Adrenal gland (tissue), 12 donors: ENCODE results near the gene SLC25A22. TPM values are rescaled to one million over a fixed set of nuclear protein-coding genes. Genes with fewer than 3 reads are reported as not detected.
A peak's percentile ranks its signal among the peaks of the same experiment; 100 is the strongest.

Experiments
- DNase-seq, 7 donors: peaks; one replicate each; pipeline ENCODE4 v3.0.0-alpha.2; 2019 to 2020
- H3K27ac ChIP-seq, 5 donors: fragments of 200-600 bp; sonication (generic) in 4 of 5; 1 replicate in 3 of 5; 2 replicates in 2 of 5; pipeline versions ENCODE4 v1.5.1 to v1.8.0; 2016 to 2020; ENCODE audit warnings: mild to moderate bottlenecking in 1 of 5
- H3K27me3 ChIP-seq: fragments of 200-600 bp; 2 replicates; pipeline ENCODE4 v1.8.0; 2021
- H3K36me3 ChIP-seq, 2 donors: fragments of 200-600 bp; replicated peaks in 1 of 2; 1 replicate in 1 of 2; 2 replicates in 1 of 2; pipeline versions ENCODE4 v1.5.1 to v1.8.0; 2018 to 2022
- H3K4me1 ChIP-seq, 2 donors: fragments of 200-600 bp; replicated peaks in 1 of 2; 1 replicate in 1 of 2; 2 replicates in 1 of 2; pipeline versions ENCODE4 v1.5.1 to v1.8.0; 2018 to 2021
- H3K4me3 ChIP-seq, 4 donors: fragments of 200-600 bp; sonication (generic) in 3 of 4; one replicate each; pipeline ENCODE4 v1.5.1; 2016 to 2018
- H3K9me3 ChIP-seq, 3 donors: fragments of 200-600 bp; sonication (generic) in 1 of 3; replicated peaks in 1 of 3; 1 replicate in 2 of 3; 2 replicates in 1 of 3; pipeline versions ENCODE4 v1.5.1 to v1.8.0; 2016 to 2021
- POLR2A ChIP-seq, 2 donors: fragments of 450-650 bp; IDR thresholded peaks; one replicate each; pipeline ENCODE4 v1.6.1; 2017; ENCODE audit warnings: antibody characterized with exemption in 2 of 2, mild to moderate bottlenecking in 2 of 2, moderate library complexity in 1 of 2
- WGBS, 4 donors: extraction: QIAGEN DNeasy Blood & Tissue Kit in 2 of 4; methylation state at CpG; one replicate each; pipeline versions ENCODE4 v1.1.5 to v1.1.7; 2013 to 2017; 5-methylcytosine and 5-hydroxymethylcytosine counted together
- intact Hi-C, 2 donors: fragments of 100-400 bp; cut with DNase I; formaldehyde crosslinking; loops; one replicate each; pipeline versions ENCODE4 v1.14.1 to v1.15.0; 2022 to 2023
- polyA plus RNA-seq, 3 donors: library from polyadenylated mRNA; stranded (reverse); fragments of 200-250 nt in 2 of 3; fragments of 350-450 nt in 1 of 3; fragmentation: Illumina TruSeq in 1 of 3; extraction: RNeasy Lipid Tissue Mini Kit (QIAGEN cat#74804) in 1 of 3; gene quantifications; one replicate each; pipeline ENCODE4 v1.2.3, GENCODE V29; 2013 to 2014
- total RNA-seq, 9 donors: library from RNA; depleted of rRNA in 4 of 9; stranded (reverse); fragments of >200 nt in 4 of 9; fragments of 120-200 nt in 1 of 9; fragmentation: NEBNext Ultra II Directional in 1 of 9; extraction: Animal tissue kit (Norgen Biotek cat#: 25700) in 1 of 9; gene quantifications; one replicate each; pipeline versions ENCODE4 v1.1.0 to v1.2.4, GENCODE V29; 2013 to 2023
- TF ChIP-seq, protein P1 (sequence below), 6 experiments: fragments of 450-650 bp in 4 of 6; fragments of 200-600 bp in 2 of 6; sonication (generic) in 1 of 6; IDR thresholded peaks; 1 replicate in 5 of 6; 2 replicates in 1 of 6; pipeline versions ENCODE4 v1.5.1 to v1.8.0; 2016 to 2021; ENCODE audit warnings: antibody characterized with exemption in 6 of 6, mild to moderate bottlenecking in 2 of 6, moderate library complexity in 1 of 6
- donor health status: healthy with polysubstance abuse.
- donor health status: Bipolar disorder and iron deficiency.
- donor health status: DM: yes; HTN: yes; CAD: no.
- donor health status: DM: no; HTN: no; CAD: no.
- donor health status: DM: no; HTN: no; CAD: no.
- donor health status: DM: yes; HTN: yes; CAD: no.

Gene SLC25A22
- total and polyA plus RNA-seq, 12 donors, result 7.7 to 41.3 (median 15.3) TPM

DNA sequence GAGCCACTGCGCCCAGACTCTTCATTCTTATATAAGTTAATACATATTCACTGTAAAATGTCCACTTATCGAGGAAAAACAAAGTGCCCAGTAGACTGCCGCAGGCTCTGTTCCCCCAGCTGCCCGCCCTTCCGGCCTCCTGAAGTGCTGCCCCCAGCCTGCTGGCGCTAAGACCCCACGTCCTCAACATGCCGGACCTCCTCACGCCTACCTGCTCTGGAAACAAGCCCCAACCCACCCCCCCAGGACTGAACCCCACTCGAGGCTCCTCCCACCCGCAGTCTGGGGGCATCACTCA is 21.9 kb downstream of the SLC25A22 start:
- 31 to 65% (median 37%) methylated on average over 5 to 11 of the region's 11 CpGs for WGBS, 4 donors
- peaks cover 0 to 19% of the 10 kb centered on the region in 2 donors for H3K36me3 ChIP-seq
- peak overlapping the region in 4 of 5 donors; percentile 16 to 89 (median 62) for H3K27ac ChIP-seq
- TF ChIP-seq POLR2A (IDR thresholded peaks at IDR 0.05), result no peak
- TF ChIP-seq, protein P1, sequence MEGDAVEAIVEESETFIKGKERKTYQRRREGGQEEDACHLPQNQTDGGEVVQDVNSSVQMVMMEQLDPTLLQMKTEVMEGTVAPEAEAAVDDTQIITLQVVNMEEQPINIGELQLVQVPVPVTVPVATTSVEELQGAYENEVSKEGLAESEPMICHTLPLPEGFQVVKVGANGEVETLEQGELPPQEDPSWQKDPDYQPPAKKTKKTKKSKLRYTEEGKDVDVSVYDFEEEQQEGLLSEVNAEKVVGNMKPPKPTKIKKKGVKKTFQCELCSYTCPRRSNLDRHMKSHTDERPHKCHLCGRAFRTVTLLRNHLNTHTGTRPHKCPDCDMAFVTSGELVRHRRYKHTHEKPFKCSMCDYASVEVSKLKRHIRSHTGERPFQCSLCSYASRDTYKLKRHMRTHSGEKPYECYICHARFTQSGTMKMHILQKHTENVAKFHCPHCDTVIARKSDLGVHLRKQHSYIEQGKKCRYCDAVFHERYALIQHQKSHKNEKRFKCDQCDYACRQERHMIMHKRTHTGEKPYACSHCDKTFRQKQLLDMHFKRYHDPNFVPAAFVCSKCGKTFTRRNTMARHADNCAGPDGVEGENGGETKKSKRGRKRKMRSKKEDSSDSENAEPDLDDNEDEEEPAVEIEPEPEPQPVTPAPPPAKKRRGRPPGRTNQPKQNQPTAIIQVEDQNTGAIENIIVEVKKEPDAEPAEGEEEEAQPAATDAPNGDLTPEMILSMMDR (IDR thresholded peaks at IDR 0.05), result no peak
- H3K4me3 ChIP-seq, result peak overlapping the region in 3 of 4 donors; percentile 35 to 94 (median 61)
- peaks cover 38 to 41% of the 10 kb centered on the region in 2 donors for H3K4me1 ChIP-seq
- H3K27me3 ChIP-seq, result no peaks in the 10 kb centered on the region
- DNase-seq, result peak in 1 of 7 donors; percentile 17
- no peaks in the 10 kb centered on the region for H3K9me3 ChIP-seq
- intact Hi-C loops, result no loop called here

DNA sequence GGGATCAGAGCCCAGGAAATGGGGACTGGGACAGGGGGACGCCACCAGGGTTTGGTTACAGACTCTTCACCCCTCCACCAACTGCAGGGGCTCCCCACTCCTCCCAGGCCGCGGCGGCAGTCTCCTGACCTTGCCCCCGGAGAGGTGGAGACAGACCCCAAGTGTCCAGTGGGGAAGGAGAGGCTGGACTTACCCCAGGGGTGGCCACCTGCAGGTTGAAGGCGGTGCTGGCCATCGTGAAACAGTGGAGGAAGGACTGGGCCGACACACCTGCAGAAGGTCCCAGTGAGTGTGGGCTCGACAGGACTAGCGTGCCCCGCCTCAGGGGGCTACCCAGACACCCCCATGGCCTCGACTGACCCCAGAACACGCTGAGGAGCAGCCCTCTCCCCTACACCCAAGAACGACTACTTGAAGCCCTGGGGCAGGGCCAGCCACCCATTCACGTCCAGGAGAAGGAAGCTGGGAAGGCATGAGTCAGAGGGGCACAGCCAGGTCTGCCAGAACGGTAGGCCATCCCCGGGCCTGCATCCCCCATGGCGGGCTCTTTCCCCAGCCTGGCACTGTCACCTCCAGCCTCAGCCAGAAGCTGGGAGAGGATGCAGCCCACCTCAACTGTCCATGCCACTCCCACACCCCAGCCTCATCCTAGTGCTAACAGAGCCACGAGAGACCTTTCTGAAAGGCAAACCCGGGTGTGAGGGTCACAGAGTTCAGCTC is 23.0 kb downstream of the SLC25A22 start:
- peak in 6 of 7 donors; percentile 44 to 82 (median 66) for DNase-seq
- intact Hi-C loops, result no loop called here
- Histone ChIP-seq H3K9me3 (no peaks in the 10 kb centered on the region), H3K4me1 (peaks cover 38 to 41% of the 10 kb centered on the region in 2 donors), H3K4me3 (no peak overlapping the region), H3K27me3 (no peaks in the 10 kb centered on the region), H3K36me3 (peaks cover 0 to 30% of the 10 kb centered on the region in 2 donors), H3K27ac (peak overlapping the region in 3 of 5 donors; percentile 26 to 45 (median 43))
- TF ChIP-seq, protein P1 (IDR thresholded peaks at IDR 0.05), result peak in 2 of 6 experiments; percentile 6 to 17
- no peak for TF ChIP-seq POLR2A (IDR thresholded peaks at IDR 0.05)
- WGBS, 4 donors, result 48 to 78% (median 68%) methylated on average over 8 to 20 of the region's 20 CpGs

DNA sequence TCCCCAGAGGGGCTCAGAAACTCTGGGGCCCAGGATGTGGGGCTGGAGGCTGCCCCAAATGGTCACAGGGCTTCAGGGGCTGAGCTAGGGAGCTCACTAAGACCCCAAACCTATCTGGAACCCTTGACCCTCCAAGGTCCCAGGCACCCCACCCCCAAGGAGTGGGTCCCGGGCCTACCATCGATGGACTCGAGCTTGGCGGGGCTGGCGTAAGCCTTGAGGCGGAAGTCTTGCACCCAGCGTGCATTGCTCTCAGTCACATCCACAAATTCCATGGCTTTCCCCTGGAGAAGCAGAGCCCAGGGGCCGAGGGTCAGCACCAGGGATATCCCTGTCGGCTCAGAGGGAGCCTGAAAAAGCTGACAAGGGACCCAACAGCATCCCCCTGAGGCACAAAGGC is 24.3 kb downstream of the SLC25A22 start:
- no peak overlapping the region for H3K4me3 ChIP-seq
- WGBS, 4 donors, result 87 to 93% (median 89%) methylated on average over 4 to 9 of the region's 9 CpGs
- no peak for DNase-seq
- intact Hi-C loops, result no loop called here
- H3K9me3 ChIP-seq, result no peaks in the 10 kb centered on the region
- H3K27me3 ChIP-seq, result no peaks in the 10 kb centered on the region
- peaks cover 0 to 34% of the 10 kb centered on the region in 2 donors for H3K36me3 ChIP-seq
- peaks cover 38 to 41% of the 10 kb centered on the region in 2 donors for H3K4me1 ChIP-seq
- H3K27ac ChIP-seq, result peak overlapping the region in 3 of 5 donors; percentile 40 to 69 (median 58)
- TF ChIP-seq, protein P1 (IDR thresholded peaks at IDR 0.05), result no peak
- TF ChIP-seq POLR2A (IDR thresholded peaks at IDR 0.05), result no peak

DNA sequence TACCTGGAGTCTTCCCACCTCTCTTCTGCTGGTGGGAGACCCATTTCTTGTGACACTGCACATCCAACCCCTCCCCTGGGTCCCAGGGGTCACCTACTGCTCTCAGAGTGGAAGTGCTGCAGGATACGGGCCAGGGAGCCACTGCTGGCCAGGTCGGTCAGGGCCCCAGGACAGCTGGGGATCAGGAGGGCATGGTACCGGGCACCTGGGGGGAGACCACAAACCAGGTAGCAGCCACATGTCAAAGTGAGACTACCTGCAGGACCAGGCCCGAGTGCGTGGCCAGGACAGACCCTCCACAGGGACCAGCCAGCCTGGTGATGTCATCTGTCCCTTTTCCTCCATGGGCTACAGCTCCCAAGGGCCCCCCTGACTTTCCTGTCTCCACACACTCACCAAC is 24.7 kb downstream of the SLC25A22 start:
- no peaks in the 10 kb centered on the region for H3K27me3 ChIP-seq
- 75 to 91% (median 82%) methylated on average over 4 to 5 of the region's 5 CpGs for WGBS, 4 donors
- peaks cover 38 to 41% of the 10 kb centered on the region in 2 donors for H3K4me1 ChIP-seq
- no peaks in the 10 kb centered on the region for H3K9me3 ChIP-seq
- TF ChIP-seq, protein P1 (IDR thresholded peaks at IDR 0.05), result no peak
- no peak for TF ChIP-seq POLR2A (IDR thresholded peaks at IDR 0.05)
- H3K36me3 ChIP-seq, result peaks cover 0 to 35% of the 10 kb centered on the region in 2 donors
- no peak overlapping the region for H3K4me3 ChIP-seq
- H3K27ac ChIP-seq, result peak overlapping the region in 3 of 5 donors; percentile 40 to 69 (median 58)
- intact Hi-C loops, result no loop called here
- DNase-seq, result no peak
